Fibroblast of mammary gland (primary cell): ENCODE data around the gene VCAM1.

Experiments
- DNase-seq: peaks from one replicate; pipeline ENCODE4 v3.0.0-alpha.2; 2010; ENCODE audit warnings: low read depth
- H3K4me3 ChIP-seq: 2 replicates; pipeline ENCODE4 v1.5.1; 2011; ENCODE audit warnings: low read depth, mild to moderate bottlenecking, low read length, moderate library complexity; ENCODE audit not compliant: control insufficient read depth
- TF ChIP-seq, protein P1 (sequence below): conservative IDR thresholded peaks from 2 replicates; pipeline ENCODE4 v1.5.1; 2011; ENCODE audit warnings: low read depth, low read length, inconsistent platforms; ENCODE audit not compliant: control insufficient read depth, insufficient read depth

The VCAM1 gene

DNA sequence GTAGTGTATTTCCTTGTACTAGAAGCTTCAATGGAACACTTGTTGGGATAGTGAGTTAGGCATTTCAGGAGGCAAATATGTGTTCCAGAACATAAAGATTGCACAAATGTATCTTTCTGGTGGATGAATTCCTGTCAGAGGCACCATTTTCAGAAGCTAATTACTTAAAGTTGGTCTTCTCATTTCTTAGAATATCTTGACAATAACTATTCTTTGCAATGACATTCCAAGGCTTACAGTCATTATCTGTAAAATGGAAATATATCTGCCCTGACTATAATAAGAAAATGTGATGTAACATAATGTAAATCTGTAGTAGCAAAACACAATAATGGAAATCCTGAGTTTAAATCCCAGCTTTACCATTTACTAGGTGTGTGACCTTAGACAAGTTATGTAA lies 2.7 kb downstream of the VCAM1 start:
- TF ChIP-seq, protein P1, sequence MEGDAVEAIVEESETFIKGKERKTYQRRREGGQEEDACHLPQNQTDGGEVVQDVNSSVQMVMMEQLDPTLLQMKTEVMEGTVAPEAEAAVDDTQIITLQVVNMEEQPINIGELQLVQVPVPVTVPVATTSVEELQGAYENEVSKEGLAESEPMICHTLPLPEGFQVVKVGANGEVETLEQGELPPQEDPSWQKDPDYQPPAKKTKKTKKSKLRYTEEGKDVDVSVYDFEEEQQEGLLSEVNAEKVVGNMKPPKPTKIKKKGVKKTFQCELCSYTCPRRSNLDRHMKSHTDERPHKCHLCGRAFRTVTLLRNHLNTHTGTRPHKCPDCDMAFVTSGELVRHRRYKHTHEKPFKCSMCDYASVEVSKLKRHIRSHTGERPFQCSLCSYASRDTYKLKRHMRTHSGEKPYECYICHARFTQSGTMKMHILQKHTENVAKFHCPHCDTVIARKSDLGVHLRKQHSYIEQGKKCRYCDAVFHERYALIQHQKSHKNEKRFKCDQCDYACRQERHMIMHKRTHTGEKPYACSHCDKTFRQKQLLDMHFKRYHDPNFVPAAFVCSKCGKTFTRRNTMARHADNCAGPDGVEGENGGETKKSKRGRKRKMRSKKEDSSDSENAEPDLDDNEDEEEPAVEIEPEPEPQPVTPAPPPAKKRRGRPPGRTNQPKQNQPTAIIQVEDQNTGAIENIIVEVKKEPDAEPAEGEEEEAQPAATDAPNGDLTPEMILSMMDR, result no peak
- DNase-seq, result no peak
- H3K4me3 ChIP-seq, result no peak overlapping the region

DNA sequence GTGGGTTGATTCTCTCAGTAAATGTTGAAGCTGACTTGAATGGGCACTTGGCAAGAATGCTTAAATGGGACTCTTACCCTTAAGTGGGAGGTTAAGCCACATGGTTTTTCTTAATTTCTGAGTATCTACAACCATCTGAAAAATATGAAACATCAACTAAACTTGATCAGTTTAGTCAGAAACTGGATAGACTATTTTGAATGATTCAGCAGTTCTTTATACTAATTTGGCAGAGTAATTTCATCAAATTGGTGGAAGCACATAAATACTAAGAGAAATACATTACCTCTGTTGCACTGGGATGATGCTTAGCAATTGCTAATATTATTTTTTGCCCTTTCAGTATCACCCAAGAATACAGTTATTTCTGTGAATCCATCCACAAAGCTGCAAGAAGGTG lies 4.7 kb downstream of the VCAM1 start:
- TF ChIP-seq, protein P1, result no peak
- no peak for DNase-seq
- H3K4me3 ChIP-seq, result no peak overlapping the region

DNA sequence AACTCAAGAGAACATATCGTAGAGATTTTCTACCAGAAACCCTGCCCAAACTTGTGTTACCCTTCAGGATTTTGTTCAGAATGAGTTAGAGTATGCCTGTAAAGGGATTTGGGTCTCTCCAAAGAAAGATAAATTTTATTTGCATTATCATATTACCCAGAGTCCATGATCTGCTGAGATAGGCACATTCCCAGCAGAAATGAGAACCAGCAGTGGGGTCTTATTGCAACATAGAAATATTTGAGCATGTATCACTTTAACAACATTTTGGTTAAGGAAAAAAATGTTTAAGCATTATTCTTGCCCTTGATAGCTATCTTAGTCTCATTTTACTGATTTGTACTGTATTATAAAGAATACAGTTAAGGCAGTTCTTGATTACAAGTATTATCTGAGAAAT lies 10.6 kb downstream of the VCAM1 start:
- TF ChIP-seq, protein P1, result no peak
- no peak overlapping the region for H3K4me3 ChIP-seq
- DNase-seq, result peak; percentile 15

DNA sequence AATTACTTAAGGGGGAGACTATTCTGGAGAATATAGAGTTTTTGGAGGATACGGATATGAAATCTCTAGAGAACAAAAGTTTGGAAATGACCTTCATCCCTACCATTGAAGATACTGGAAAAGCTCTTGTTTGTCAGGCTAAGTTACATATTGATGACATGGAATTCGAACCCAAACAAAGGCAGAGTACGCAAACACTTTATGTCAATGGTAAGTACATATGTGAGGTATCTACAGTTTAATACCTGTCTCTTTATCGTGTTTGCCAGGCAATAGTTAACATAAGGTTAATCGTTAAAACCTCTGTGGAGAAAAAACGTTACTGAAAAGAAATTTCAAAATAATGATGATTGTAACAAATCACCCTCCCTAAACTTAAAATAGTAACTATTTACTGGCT lies 11.8 kb downstream of the VCAM1 start:
- no peak overlapping the region for H3K4me3 ChIP-seq
- TF ChIP-seq, protein P1, result no peak
- DNase-seq, result no peak

DNA sequence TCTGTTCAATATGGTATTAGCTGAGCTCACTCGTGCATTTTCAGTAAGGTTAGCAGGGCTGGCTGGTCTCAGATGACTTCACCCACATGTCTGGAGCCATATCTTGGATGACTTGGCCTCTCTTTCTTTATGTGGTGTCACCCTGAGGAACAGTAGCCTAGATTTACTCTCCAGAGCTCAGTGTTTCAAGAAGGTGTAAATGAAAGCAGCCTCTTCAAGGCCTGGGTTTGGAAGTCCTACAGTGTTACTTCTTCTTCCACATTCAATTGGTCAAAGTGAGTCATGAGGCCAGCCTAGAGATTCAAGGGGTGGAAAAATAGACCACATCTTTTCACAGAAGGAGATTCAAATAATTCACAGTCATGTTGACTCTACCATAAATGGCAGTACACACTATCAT lies 12.2 kb downstream of the VCAM1 start:
- no peak for DNase-seq
- TF ChIP-seq, protein P1, result no peak
- H3K4me3 ChIP-seq, result no peak overlapping the region

DNA sequence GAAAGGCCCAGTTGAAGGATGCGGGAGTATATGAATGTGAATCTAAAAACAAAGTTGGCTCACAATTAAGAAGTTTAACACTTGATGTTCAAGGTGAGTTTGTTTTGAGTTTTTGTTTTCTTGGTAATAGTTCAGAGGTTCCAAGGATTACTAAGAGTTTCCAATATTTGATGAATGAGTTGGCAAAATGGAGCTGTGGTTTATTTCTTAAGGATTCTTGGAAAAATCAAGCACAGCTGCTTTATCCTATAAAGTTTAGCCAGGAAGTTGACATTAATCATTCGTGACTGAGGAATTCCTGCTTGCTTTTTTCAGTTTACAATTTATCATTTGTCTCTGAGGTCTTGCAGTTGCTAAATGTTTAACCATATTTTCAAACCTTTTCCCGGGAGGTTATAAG lies 15.1 kb downstream of the VCAM1 start:
- no peak overlapping the region for H3K4me3 ChIP-seq
- TF ChIP-seq, protein P1, result no peak
- peak; percentile 90 for DNase-seq

DNA sequence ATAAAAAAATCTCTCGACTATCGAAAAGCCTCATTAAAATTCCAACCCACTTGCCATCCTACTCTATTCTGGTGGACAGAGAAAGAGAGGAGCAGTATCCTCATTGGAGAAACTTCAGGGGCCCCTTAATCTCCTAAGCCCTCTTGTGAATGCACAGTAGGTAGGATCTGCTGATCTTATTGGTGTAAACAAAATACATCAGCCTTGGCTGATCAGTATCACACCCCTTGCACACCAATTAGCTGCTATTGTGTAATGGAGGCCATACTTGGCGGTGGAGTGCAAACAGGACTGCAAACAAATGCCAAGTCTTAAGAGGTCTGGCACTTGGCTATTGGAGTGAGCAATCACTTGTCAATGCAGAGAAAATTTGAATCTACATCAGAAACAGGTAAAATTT lies 15.7 kb downstream of the VCAM1 start:
- TF ChIP-seq, protein P1, result no peak
- no peak for DNase-seq
- H3K4me3 ChIP-seq, result no peak overlapping the region
